ENCODE data around the gene DYNC2I2.
"Not testable (repeated sequence)": the region's sequence is repeated elsewhere in the genome, so short reads cannot be mapped to it uniquely, and the experiment has no call there.

The DYNC2I2 gene

GRCh38 chr9:128586934-128587333 is 69.7 kb downstream of the DYNC2I2 start:
- not testable (repeated sequence) for H3K9ac ChIP-seq (ENCODE audit: low read length); H3K4me1 ChIP-seq (ENCODE audit: control insufficient read depth, insufficient read depth, low read length); H3K4me3 ChIP-seq (ENCODE audit: low read length); H3K27ac ChIP-seq (ENCODE audit: low read depth, low read length); H3K27me3 ChIP-seq (ENCODE audit: control insufficient read depth, insufficient read depth, low read length)
- peaks cover 62% of the 10 kb centered on the region for H3K36me3 ChIP-seq (ENCODE audit: control insufficient read depth, insufficient read depth, low read length)

- H3K27ac ChIP-seq (ENCODE audit: low read depth, low read length); H3K9ac ChIP-seq (ENCODE audit: low read length); H3K27me3 ChIP-seq (ENCODE audit: control insufficient read depth, insufficient read depth, low read length); H3K4me3 ChIP-seq (ENCODE audit: low read length); H3K4me1 ChIP-seq (ENCODE audit: control insufficient read depth, insufficient read depth, low read length): not testable (repeated sequence)
- H3K36me3 ChIP-seq (ENCODE audit: control insufficient read depth, insufficient read depth, low read length), result peaks cover 66% of the 10 kb centered on the region
These were observed 71.5 kb downstream of the DYNC2I2 start for GRCh38 chr9:128585155-128585554.

Data from rectal smooth muscle tissue (tissue), 1 donor.